ENCODE measurements around the gene CECR2.

- TF ChIP-seq, protein P1, sequence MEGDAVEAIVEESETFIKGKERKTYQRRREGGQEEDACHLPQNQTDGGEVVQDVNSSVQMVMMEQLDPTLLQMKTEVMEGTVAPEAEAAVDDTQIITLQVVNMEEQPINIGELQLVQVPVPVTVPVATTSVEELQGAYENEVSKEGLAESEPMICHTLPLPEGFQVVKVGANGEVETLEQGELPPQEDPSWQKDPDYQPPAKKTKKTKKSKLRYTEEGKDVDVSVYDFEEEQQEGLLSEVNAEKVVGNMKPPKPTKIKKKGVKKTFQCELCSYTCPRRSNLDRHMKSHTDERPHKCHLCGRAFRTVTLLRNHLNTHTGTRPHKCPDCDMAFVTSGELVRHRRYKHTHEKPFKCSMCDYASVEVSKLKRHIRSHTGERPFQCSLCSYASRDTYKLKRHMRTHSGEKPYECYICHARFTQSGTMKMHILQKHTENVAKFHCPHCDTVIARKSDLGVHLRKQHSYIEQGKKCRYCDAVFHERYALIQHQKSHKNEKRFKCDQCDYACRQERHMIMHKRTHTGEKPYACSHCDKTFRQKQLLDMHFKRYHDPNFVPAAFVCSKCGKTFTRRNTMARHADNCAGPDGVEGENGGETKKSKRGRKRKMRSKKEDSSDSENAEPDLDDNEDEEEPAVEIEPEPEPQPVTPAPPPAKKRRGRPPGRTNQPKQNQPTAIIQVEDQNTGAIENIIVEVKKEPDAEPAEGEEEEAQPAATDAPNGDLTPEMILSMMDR (IDR thresholded peaks at IDR 0.05; ENCODE audit: borderline replicate concordance, extremely low read depth, low read length, poor library complexity, severe bottlenecking), result no peak
- TF ChIP-seq EZH2 (IDR thresholded peaks at IDR 0.05; ENCODE audit: borderline replicate concordance, low read depth, low read length, severe bottlenecking), result no peak
Measured at GRCh38 chr22:17559188-17559587, 189.9 kb downstream of the CECR2 start.
